CD4-positive, alpha-beta memory T cell (primary cell): ENCODE measurements around the gene GALNT17. TPM values are rescaled to one million over a fixed set of nuclear protein-coding genes. Genes with fewer than 3 reads are reported as not detected.
"Not testable (repeated sequence)": the region's sequence is repeated elsewhere in the genome, so short reads cannot be mapped to it uniquely, and the experiment has no call there.

Experiments
- CTCF ChIA-PET: fragments of 350-600 bp; sonication (Branson Sonifier 250); formaldehyde crosslinking; loops from one replicate; lab custom pipeline; 2021; ENCODE audit warnings: inconsistent platforms; ENCODE audit not compliant: partially characterized antibody; lab: Charles Lee
- POLR2A ChIA-PET: fragments of 350-600 bp; sonication (Branson Sonifier 250); formaldehyde crosslinking; loops from one replicate; lab custom pipeline; 2021; ENCODE audit not compliant: partially characterized antibody; lab: Charles Lee
- DNase-seq, 5 donors: peaks; one replicate each; pipeline versions ENCODE4 v3.0.0 to v3.0.0-alpha.2; 2020 to 2022; ENCODE audit warnings: mixed read lengths in 1 of 5
- H3K27ac ChIP-seq: one replicate; pipeline ENCODE4 v1.7.0; 2013; ENCODE audit warnings: low read depth, low read length
- H3K27me3 ChIP-seq: 2 replicates; pipeline ENCODE4 v1.7.0; 2013; ENCODE audit warnings: mild to moderate bottlenecking, low read length, moderate library complexity; ENCODE audit not compliant: insufficient read depth
- H3K36me3 ChIP-seq: 2 replicates; pipeline ENCODE4 v1.7.0; 2013; ENCODE audit warnings: mild to moderate bottlenecking, low read length, moderate library complexity; ENCODE audit not compliant: insufficient read depth
- H3K4me1 ChIP-seq: 2 replicates; pipeline ENCODE4 v1.7.0; 2013; ENCODE audit warnings: mild to moderate bottlenecking, low read length, moderate library complexity; ENCODE audit not compliant: insufficient read depth
- H3K4me3 ChIP-seq, 2 donors: one replicate each; pipeline ENCODE4 v1.7.0; 2013; ENCODE audit warnings: low read length in 2 of 2, mild to moderate bottlenecking in 1 of 2
- H3K9me3 ChIP-seq, 2 donors: one replicate each; pipeline ENCODE4 v1.7.0; 2013; ENCODE audit warnings: low read length in 2 of 2, control low read depth in 1 of 2; ENCODE audit not compliant: control insufficient read depth in 1 of 2
- H3K27ac Mint-ChIP-seq, 7 donors: one replicate each; pipeline ENCODE4 v1.8.0; 2020 to 2021; ENCODE audit warnings: mixed read lengths in 7 of 7, mild to moderate bottlenecking in 6 of 7, inconsistent platforms in 3 of 7, moderate library complexity in 3 of 7
- H3K27me3 Mint-ChIP-seq, 2 donors: one replicate each; pipeline ENCODE4 v1.8.0; 2020 to 2021; ENCODE audit warnings: mixed read lengths in 2 of 2
- H3K36me3 Mint-ChIP-seq, 2 donors: one replicate each; pipeline ENCODE4 v1.8.0; 2020 to 2021; ENCODE audit warnings: mixed read lengths in 2 of 2, inconsistent platforms in 1 of 2, mild to moderate bottlenecking in 1 of 2
- H3K4me1 Mint-ChIP-seq, 4 donors: one replicate each; pipeline ENCODE4 v1.8.0; 2020 to 2021; ENCODE audit warnings: mixed read lengths in 4 of 4, mild to moderate bottlenecking in 1 of 4
- H3K4me3 Mint-ChIP-seq, 8 donors: one replicate each; pipeline ENCODE4 v1.8.0; 2020 to 2021; ENCODE audit warnings: mixed read lengths in 8 of 8, mild to moderate bottlenecking in 7 of 8, moderate library complexity in 6 of 8, inconsistent platforms in 3 of 8
- H3K9me3 Mint-ChIP-seq, 8 donors: one replicate each; pipeline ENCODE4 v1.8.0; 2020 to 2021; ENCODE audit warnings: mixed read lengths in 8 of 8, mild to moderate bottlenecking in 5 of 8, inconsistent platforms in 3 of 8, moderate library complexity in 1 of 8
- intact Hi-C: fragments of 100-400 bp; cut with micrococcal nuclease; formaldehyde crosslinking; loops from one replicate; pipeline ENCODE4 v1.15.1; 2023
- polyA plus RNA-seq, 2 donors: library from polyadenylated mRNA; unstranded; fragments of 300-500 nt; fragmentation: Illumina TruSeq; gene quantifications; one replicate each; pipeline ENCODE4 v1.2.3, GENCODE V29; 2021
- total RNA-seq, 2 experiments: library from RNA; stranded (reverse); gene quantifications; one replicate each; pipeline ENCODE4 v1.2.3, GENCODE V29; 2021

Gene GALNT17
- total and polyA plus RNA-seq, 4 experiments from 2014 or later = not detected

GRCh38 chr7:71245038-71245437, 113.1 kb downstream of the GALNT17 start:
- H3K4me3 Mint-ChIP-seq = no peak overlapping the region
- H3K27ac Mint-ChIP-seq = no peak overlapping the region
- peaks cover 3 to 36% (median 7%) of the 10 kb centered on the region in 8 donors for H3K9me3 Mint-ChIP-seq
- no peaks in the 10 kb centered on the region for H3K36me3 Mint-ChIP-seq
- POLR2A ChIA-PET = no interaction called here
- Histone ChIP-seq H3K27ac (no peak overlapping the region), H3K4me3 (no peak overlapping the region), H3K4me1 (no peaks in the 10 kb centered on the region), H3K9me3 (no peaks in the 10 kb centered on the region), H3K36me3 (no peaks in the 10 kb centered on the region), H3K27me3 (no peaks in the 10 kb centered on the region)
- CTCF ChIA-PET = no interaction called here
- intact Hi-C loops = no loop called here
- no peaks in the 10 kb centered on the region for H3K4me1 Mint-ChIP-seq
- no peaks in the 10 kb centered on the region for H3K27me3 Mint-ChIP-seq
- no peak for DNase-seq

DNA sequence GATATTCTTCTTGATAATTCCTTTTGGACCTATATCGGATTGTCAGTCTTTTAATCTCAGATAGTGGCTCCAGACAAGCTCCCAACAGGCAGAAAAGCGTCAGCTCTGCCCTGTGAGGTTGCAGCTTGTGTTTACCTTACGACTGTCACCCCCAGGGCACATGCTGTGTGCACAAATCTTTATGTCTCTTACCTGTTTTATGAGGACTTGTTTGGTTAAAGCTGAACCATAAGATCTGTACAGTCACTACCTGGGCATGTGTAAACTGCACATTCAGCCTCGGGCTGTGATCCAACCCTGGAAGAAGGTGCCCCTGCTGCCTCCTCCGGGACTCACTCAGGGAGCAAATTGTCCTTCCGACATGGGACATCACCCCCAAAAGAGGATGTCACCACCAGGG, 119.8 kb downstream of the GALNT17 start:
- H3K4me1 ChIP-seq = no peaks in the 10 kb centered on the region
- no peaks in the 10 kb centered on the region for H3K27me3 ChIP-seq
- Mint-ChIP-seq H3K27ac (no peak overlapping the region), H3K9me3 (peaks cover 4 to 43% (median 6%) of the 10 kb centered on the region in 8 donors), H3K4me3 (no peak overlapping the region), H3K4me1 (no peaks in the 10 kb centered on the region), H3K27me3 (no peaks in the 10 kb centered on the region), H3K36me3 (no peaks in the 10 kb centered on the region)
- CTCF ChIA-PET = no interaction called here
- POLR2A ChIA-PET = no interaction called here
- no peak overlapping the region for H3K27ac ChIP-seq
- intact Hi-C loops = no loop called here
- H3K9me3 ChIP-seq = no peaks in the 10 kb centered on the region
- H3K4me3 ChIP-seq = no peak overlapping the region
- DNase-seq = no peak
- no peaks in the 10 kb centered on the region for H3K36me3 ChIP-seq

DNA sequence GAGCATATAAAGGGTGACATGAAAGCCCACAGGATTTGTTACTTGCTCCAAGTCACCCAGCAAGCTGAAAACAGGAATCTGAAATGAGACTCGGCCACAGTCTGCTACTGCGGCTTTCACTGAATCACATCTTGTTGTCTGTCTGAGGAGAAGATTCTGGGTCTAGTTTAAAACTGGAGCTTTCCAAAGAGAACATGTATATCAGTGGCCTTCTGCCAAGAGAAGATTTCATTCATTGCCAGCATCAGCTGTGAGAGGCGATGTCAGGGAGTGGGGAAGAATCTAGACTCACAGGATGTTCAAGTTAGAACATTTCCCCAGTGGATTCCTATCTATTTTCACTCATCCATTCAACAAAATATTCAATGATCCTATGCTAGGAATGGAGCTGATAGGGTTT, 122.8 kb downstream of the GALNT17 start:
- Mint-ChIP-seq H3K9me3 (peaks cover 0 to 55% (median 14%) of the 10 kb centered on the region in 8 donors), H3K27ac (no peak overlapping the region), H3K4me1 (no peaks in the 10 kb centered on the region), H3K27me3 (no peaks in the 10 kb centered on the region), H3K36me3 (no peaks in the 10 kb centered on the region), H3K4me3 (no peak overlapping the region)
- Histone ChIP-seq H3K36me3 (no peaks in the 10 kb centered on the region), H3K27me3 (no peaks in the 10 kb centered on the region), H3K4me3 (no peak overlapping the region), H3K9me3 (no peaks in the 10 kb centered on the region), H3K27ac (no peak overlapping the region), H3K4me1 (no peaks in the 10 kb centered on the region)
- POLR2A ChIA-PET = no interaction called here
- CTCF ChIA-PET = no interaction called here
- intact Hi-C loops = no loop called here
- no peak for DNase-seq

GRCh38 chr7:71255537-71256178, 123.7 kb downstream of the GALNT17 start:
- no peaks in the 10 kb centered on the region for H3K27me3 Mint-ChIP-seq
- H3K4me3 Mint-ChIP-seq = no peak overlapping the region
- Histone ChIP-seq H3K27me3 (no peaks in the 10 kb centered on the region), H3K27ac (no peak overlapping the region), H3K4me1 (no peaks in the 10 kb centered on the region), H3K4me3 (no peak overlapping the region), H3K9me3 (no peaks in the 10 kb centered on the region), H3K36me3 (no peaks in the 10 kb centered on the region)
- H3K4me1 Mint-ChIP-seq = no peaks in the 10 kb centered on the region
- H3K9me3 Mint-ChIP-seq = peaks cover 0 to 55% (median 14%) of the 10 kb centered on the region in 8 donors
- DNase-seq = no peak
- intact Hi-C loops = no loop called here
- H3K27ac Mint-ChIP-seq = no peak overlapping the region
- H3K36me3 Mint-ChIP-seq = no peaks in the 10 kb centered on the region
- ChIA-PET POLR2A (no interaction called here), CTCF (no interaction called here)

DNA sequence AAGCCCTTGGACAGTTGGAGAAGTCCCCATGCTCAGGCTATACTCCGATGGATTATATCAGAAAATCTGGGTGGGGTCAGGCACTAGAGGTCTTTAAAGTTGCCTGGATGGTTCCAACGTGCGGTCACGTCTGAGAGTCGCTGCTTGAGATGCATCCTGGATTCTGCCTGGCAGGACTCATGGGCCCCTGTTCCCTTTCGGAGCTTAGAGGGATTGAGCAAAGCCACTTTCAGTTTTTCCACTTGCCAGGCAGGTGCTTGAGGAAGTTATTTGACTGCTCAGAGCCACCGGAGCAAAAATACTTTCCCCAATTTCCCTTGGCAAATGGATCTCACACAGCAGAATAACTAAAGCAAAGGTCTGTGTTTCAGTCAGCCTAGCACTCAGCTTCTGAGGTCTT, 129.1 kb downstream of the GALNT17 start:
- no peak for DNase-seq
- no peak overlapping the region for H3K27ac Mint-ChIP-seq
- ChIA-PET CTCF (no interaction called here), POLR2A (no interaction called here)
- Histone ChIP-seq H3K4me3 (no peak overlapping the region), H3K36me3 (no peaks in the 10 kb centered on the region), H3K27me3 (no peaks in the 10 kb centered on the region), H3K4me1 (no peaks in the 10 kb centered on the region), H3K9me3 (no peaks in the 10 kb centered on the region), H3K27ac (no peak overlapping the region)
- H3K27me3 Mint-ChIP-seq = no peaks in the 10 kb centered on the region
- intact Hi-C loops = no loop called here
- H3K9me3 Mint-ChIP-seq = peaks cover 0 to 49% (median 18%) of the 10 kb centered on the region in 8 donors
- H3K4me1 Mint-ChIP-seq = no peaks in the 10 kb centered on the region
- H3K4me3 Mint-ChIP-seq = no peak overlapping the region
- H3K36me3 Mint-ChIP-seq = no peaks in the 10 kb centered on the region

DNA sequence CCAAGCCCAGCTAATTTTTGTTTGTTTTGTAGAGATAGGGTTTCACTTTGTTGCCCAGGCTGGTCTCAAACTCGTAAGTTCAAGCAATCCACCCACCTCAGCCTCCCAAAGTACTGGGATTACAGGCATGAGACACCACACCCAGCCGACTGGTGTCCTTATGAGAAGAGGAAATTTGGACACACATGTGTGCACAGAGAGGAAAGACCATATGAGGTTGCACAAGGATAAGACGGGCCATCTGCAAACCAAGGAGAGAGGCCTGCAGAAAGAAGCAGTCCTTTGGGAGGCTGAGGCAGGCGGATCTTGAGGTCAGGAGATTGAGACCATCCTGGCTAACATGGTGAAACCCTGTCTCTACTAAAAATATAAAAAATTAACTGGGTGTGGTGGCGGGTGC, 130.9 kb downstream of the GALNT17 start:
- POLR2A ChIA-PET, DNase-seq, H3K9me3 ChIP-seq, H3K27me3 ChIP-seq, H3K4me3 ChIP-seq, CTCF ChIA-PET, H3K36me3 ChIP-seq, H3K27ac ChIP-seq, H3K36me3 Mint-ChIP-seq, H3K4me3 Mint-ChIP-seq, H3K4me1 Mint-ChIP-seq, H3K27me3 Mint-ChIP-seq, H3K4me1 ChIP-seq, intact Hi-C loops, H3K27ac Mint-ChIP-seq: not testable (repeated sequence)
- H3K9me3 Mint-ChIP-seq = peaks cover 3 to 44% (median 19%) of the 10 kb centered on the region in 8 donors

GRCh38 chr7:71264005-71264404, 132.1 kb downstream of the GALNT17 start:
- CTCF ChIA-PET = no interaction called here
- H3K4me3 Mint-ChIP-seq = no peak overlapping the region
- Histone ChIP-seq H3K4me3 (no peak overlapping the region), H3K36me3 (no peaks in the 10 kb centered on the region), H3K27me3 (no peaks in the 10 kb centered on the region), H3K4me1 (no peaks in the 10 kb centered on the region), H3K9me3 (no peaks in the 10 kb centered on the region), H3K27ac (no peak overlapping the region)
- POLR2A ChIA-PET = no interaction called here
- peaks cover 3 to 36% (median 17%) of the 10 kb centered on the region in 8 donors for H3K9me3 Mint-ChIP-seq
- H3K4me1 Mint-ChIP-seq = no peaks in the 10 kb centered on the region
- no peak overlapping the region for H3K27ac Mint-ChIP-seq
- H3K27me3 Mint-ChIP-seq = no peaks in the 10 kb centered on the region
- no peak for DNase-seq
- intact Hi-C loops = no loop called here
- no peaks in the 10 kb centered on the region for H3K36me3 Mint-ChIP-seq

GRCh38 chr7:71266912-71267311, 135.0 kb downstream of the GALNT17 start:
- Mint-ChIP-seq H3K27me3 (no peaks in the 10 kb centered on the region), H3K4me3 (no peak overlapping the region), H3K36me3 (no peaks in the 10 kb centered on the region), H3K9me3 (peaks cover 6 to 40% (median 22%) of the 10 kb centered on the region in 8 donors), H3K4me1 (no peaks in the 10 kb centered on the region), H3K27ac (no peak overlapping the region)
- intact Hi-C loops = no loop called here
- no peak for DNase-seq
- ChIA-PET CTCF (no interaction called here), POLR2A (no interaction called here)
- Histone ChIP-seq H3K36me3 (no peaks in the 10 kb centered on the region), H3K27ac (no peak overlapping the region), H3K27me3 (no peaks in the 10 kb centered on the region), H3K4me1 (no peaks in the 10 kb centered on the region), H3K4me3 (no peak overlapping the region), H3K9me3 (no peaks in the 10 kb centered on the region)
